ENCODE data around the gene FBXL15.

The FBXL15 gene

DNA sequence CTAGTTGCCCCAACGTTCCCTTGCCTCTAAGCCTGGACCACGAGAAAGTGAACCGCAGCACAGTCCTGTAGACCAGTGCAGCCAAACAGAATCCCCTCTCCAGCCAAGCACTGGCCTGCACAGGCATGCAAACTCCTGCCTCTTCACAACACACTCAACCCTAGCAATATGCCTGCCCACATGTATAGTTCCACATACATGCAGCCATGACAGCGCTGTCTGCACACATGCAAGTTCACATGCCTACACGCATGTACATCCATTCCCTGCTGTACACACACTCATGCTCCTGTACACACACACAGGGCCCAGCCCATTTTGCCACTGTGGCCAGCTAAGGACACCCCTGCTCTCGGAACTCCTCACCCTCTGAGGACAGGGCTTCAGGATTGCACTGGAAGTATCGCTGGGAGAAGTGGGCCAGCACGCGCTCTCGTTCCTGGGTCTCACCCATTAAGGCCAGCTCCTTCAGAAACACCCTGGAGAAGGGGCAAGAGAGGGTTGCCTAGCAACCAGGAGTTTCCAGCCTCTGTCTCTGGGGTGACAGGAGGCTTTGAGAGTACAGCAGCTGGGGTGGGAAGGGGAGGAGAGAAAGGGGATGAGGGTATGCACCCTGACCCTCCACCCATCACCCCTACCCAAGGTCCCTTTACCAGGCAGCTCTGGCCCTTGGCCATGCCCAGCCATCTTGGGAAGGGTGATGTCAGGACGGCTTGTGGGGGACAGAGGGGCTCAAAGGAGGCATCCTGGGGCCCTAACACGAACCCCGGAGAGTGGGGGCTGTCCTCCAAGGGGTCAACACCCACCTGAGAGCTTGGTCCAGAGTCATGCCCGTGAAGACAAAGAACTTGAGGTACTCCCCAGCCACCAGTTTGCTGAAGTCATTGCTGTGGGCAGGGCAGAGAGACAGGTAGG is 9.0 kb upstream of the FBXL15 start:
- DNase-seq: no peak

DNA sequence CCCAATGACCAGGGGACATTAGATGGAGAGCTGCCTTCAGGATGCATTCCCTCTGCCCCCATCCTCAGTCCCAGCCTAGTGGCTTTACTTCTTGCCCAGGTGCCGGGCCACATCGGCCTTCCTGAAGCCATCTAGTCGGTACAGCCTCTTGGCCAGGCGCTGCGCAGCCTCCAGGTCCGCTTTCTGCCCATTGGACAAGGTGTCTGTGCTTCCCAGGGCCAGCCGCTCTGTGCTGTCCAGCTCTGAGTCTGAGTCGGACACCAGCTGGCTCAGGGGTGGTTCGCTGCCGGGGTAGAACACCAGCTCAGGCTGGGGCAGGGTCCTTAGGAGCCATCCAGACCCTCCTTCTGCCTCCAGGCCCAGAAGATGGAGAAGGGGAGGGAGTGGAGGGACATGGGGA is 8.3 kb upstream of the FBXL15 start:
- DNase-seq: no peak

DNA sequence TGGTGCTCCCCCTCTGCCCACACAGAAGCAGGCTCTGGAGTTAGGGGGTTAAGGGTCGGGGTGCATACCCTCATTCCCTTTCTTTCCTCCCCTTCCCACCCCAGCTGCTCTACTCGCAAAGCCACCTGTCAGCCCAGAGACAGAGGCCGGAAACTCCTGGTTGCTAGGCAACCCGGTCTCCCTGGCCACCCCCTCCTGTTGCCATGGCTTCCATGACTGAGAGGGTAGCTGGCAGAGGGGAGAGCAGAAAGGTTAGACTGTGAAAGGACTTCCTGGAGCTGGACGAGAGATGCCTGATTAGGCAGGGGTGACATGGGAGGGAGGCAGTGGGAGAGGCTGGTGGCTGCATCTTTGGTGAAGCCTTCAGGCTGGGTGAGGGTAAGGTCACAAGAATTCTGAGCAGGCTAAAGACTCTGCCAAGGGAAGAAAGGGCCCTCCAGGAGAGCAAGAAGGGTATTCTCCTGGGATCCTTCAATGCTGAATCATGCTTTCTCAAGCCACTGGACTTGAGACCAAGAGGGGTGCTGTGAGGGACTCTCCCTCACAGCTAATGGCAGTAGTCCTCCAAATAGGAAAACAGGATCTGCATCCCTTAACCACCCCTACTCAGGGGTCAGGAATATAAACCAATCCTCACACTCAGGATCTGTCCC is 7.5 kb upstream of the FBXL15 start:
- DNase-seq: peak; percentile 59

DNA sequence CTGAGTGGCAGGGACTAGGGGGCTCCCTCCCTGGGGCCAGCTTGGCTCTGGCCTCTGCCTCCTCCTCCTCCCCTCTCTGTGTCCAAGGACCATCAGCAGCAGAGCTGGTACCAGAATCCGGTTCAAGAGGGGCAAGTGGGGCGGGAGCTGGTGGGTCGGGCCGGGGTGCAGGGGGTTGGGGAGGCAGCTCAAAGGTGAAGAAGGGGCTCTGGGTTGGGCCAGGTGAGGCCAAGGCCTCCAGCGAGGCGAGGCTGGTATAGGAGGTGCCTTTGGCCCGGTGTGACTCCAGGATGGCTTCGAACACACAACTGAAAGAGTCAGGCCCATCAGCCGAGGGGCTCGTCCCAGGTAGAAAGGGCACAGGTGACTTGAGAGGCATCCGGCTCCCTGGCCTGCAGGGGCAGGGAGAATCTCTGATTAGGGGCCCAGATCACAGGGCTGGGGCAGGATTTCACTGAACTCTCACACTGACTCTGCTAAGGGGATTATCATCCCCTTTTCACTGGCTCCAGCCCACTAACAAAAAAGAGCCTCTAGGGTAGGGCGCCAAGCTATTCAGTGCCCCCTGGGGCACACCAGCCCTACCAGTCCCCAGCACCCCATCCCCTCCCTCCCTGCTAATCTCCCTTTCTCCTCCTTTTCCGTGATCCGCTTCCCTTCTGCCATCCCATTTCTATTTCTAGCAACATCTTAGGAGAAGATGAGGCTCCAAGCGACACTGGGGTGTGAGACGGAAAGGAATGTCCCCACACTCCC is 6.7 kb upstream of the FBXL15 start:
- no peak for DNase-seq

DNA sequence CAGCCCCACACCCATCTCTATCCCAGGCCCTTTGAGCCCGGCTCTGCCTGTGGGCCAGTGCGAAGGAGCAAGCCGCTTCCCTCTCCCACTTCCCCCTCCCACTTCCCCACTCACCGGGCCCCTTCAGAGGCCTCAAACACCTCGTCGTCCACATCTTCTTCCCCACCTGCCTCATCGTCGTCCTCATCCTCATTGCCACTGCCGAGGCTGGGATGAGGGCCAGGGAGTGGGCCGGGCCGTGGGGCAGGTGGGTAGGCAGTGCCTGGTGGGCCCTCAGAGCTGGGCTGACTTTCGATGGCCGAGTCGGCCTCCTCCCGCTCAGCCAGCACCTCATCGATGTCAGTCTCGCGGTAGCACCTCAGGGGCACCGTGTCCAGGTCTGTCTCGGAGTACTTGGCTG is 5.9 kb upstream of the FBXL15 start:
- no peak for DNase-seq

DNA sequence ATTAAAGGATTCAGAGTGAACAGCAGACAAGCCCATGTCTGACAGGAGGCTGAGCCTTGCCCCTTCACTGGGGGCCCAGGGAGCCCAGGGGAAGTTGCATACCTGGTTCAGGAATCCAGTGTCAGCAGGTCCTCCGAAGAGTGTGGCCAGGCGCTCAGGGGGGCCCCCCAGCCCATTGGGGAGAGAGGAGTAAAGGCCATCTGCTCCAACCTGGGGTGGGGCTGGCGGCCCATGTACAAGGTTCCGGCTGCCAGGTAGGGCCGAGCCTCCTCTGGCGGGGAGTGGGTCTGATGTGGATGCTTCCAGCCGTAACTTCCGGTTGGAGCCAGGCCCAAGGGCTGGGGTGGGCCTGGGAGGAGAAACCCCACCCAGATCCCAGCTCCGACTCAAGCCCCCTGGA is 4.4 kb upstream of the FBXL15 start:
- no peak for DNase-seq

DNA sequence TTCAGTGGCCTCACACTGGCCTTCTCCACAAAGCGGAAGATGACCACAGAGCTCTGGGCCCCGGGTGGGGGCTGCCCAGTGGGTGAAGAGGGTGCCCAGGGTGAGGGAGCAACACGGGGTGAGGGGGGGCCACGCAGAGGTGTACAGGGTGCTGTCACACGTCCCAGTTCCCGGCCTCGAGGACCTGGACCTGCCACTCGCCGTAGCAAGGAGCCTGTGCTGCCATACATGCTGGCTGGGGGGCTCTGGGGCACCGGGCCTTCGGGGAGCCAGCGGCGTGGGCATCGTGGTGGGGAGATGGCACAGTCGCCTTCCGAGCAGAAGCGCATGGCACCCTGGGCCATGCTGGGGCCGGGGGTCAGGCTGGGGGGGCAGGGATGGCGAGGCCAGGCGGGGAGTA is 3.9 kb upstream of the FBXL15 start:
- no peak for DNase-seq

DNA sequence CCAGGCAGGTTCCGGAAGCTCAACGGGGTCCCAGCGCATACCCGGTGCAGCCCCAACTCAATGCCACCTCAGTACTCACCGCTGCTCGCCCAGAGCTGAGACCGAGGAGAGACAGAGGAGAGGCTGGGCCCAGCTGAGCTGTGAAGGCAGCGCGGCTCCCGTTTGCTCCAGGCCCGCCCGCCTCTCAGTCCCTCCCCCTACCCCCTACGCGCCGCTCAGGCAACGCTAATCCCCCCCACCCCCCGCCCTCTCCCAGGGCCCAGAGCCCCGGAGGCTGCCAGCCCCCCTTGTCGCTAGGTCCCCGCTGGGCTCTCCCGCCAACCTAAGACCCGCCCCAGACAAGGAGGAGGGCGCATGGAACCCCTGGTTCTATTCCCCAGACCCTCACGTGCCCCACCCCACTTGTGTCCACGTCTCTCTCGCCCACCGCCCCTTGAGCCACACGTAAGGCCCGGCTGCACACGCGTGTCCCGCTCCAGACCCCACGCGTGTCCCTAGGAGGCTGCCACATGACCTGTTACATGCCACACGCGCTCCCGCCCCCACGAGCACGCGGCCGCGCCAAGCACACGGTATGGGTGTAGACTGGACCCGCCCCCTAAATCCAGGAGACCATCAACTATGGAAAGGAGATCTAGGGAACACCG is 1.9 kb upstream of the FBXL15 start, which contains the start of gene PSD:
TSS of gene PSD (minus strand) at position 164 of the 647 bp plus-strand sequence. CDS start 1,747 bp downstream, outside the sequence.
- no peak for DNase-seq

DNA sequence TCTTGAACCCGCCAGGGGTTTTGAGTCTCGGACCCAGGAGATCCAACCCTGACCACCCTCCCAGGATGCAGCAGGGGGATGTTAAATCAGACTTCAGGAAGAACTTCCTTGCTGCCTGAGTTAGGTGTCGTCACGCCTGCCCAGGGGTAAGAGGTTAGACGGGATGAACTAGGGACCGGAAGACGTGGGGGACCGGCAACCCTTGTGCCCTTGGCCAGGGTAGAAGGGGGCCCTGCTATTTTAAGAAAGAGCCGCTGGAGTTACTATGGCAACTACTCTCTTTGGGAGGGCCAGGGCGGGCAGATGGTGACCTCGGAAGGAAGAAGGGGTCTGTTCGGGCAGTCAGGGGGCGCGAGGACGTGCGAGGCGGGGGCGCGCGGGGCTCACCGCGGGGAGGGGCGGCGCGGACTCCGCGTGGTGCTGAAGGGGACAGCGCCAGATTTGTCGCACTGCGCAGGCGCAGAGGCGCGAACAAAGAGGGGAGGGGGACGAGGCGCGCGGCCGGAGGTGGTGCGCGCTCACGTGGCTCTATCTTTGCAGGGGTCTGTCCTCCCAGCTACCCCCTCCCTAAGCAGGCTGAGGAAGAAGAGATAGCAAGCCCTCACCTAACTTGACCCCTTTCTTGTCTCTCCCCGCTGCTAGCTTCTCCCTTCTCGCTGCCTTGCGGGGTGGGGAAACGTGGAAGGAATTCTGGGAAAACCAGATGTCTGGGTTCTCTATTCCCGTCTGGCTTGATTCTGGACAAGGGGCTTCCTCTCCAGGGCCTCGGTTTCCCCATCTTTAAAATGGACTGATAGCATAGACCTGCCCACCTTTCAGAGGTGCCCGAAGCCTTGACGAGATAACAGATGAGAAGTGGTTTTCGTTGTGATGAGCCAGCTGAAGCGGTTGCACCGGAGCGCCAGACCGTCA is 1.1 kb upstream of the FBXL15 start:
- peak; percentile 66 for DNase-seq

DNA sequence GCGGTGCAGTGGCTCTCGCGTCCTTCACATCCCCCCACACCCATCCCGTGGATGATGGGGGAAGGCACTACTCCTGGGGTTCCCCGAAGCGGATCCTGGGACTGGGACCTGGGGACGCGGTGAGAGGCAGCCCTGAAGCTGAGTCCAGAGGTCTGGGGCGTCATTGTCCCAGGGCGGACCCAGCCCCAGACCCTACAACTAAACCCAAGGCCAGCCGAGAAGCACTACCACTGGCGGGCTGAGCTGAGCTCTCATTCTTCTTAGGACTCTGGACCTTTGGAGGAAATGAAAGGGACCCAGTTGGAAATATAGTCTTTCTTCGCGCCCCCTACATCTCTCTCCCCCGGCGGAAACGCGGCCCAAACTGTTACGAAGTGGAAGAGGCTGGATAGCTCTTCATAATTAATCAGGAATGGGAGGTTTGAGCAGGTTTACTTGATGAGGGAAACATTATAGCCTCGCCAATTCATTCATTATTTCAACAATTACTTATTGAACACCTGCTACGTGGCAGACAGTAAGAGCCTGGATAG is 389 bp upstream of the FBXL15 start:
- DNase-seq: no peak

DNA sequence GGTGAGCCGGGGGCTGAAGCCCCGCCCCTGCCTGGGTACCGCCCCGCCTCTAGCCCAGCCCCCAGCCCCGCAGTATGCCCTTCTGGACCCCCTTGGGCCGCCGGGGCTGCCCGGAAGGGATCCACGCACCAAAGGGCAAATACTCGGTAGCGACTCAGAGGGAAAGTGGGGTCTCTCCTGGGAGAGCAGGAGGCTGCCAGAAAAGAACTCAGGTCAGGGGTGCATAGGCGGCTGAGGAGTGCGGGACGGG is 796 bp downstream of the FBXL15 start:
- DNase-seq: no peak

DNA sequence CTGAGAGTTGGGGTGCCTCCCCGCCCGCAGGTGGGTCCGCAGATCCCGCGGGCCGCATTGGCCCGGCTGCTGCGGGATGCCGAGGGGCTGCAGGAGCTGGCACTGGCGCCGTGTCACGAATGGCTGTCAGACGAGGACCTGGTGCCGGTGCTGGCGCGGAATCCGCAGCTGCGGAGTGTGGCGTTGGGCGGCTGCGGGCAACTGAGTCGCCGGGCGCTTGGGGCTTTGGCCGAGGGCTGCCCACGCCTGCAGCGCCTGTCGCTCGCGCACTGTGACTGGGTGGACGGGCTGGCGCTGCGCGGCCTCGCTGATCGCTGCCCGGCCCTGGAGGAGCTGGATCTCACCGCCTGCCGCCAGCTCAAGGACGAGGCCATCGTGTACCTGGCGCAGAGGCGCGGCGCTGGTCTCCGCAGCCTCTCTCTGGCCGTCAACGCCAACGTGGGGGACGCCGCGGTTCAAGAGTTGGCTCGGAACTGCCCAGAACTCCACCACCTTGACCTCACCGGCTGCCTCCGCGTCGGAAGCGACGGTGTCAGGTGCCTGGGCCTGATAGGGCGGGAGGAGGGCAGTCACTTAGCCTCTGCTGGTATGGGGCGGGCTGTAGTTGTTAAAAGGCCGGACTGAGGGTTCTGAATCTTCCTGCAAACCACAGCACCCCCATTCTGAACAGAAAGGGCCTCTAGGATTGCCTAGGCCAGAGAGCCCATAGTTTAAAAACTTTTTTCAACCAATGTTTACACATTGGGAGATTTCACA is 1.3 kb downstream of the FBXL15 start:
- peak; percentile 32 for DNase-seq

DNA sequence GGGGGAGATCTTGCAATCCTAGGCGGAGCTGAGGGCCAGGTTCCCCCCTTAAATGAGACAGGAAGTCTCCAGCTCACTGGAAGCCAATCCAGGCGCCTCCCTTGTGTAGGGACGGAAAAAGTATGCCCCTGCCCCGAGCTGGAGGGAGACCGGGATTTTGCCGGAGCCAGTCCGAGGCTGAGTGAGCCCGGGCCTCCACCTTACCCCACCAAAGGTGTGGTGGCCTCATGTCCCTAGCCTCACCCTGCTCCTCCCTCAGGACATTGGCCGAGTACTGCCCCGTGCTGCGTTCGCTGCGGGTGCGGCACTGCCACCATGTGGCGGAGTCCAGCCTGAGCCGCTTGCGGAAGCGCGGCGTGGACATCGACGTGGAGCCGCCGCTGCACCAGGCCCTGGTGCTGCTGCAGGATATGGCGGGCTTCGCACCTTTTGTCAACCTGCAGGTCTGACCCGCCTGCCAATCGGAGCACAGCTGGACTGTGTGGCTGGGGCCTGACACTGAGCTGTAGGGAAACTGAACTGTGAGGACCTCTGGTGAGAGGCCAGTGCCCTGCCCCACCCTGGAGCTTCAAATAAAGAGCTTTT is 2.0 kb downstream of the FBXL15 start:
- no peak for DNase-seq

DNA sequence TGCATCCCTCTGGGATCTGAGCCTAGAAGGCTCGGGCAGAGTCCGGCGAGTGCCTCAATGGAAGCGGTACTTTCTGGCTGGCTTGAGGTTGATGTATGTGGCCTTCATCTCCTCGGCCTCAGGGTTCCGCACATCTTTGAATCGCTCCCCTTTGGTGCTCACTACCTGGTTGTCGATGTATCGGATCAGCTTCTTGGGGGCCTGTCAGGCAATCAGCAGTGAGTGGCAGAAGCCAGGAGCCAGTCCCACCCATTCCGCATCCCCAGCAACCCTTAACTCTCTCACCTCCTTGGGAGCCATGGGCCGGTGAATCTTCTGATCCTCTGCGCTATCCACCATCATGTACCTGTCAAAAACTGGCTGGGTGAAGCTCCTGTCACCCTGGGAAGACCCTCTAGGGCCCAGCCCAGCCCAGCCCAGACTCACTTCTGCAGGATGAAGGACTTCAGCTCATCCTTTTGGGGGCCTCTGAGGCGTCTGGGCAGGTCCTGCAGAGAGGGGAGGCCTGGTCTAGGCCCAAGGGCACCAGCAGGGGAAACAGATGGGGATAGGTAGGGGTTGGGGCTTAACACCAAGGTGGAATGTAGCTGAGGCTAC is 2.8 kb downstream of the FBXL15 start:
- DNase-seq: no peak

DNA sequence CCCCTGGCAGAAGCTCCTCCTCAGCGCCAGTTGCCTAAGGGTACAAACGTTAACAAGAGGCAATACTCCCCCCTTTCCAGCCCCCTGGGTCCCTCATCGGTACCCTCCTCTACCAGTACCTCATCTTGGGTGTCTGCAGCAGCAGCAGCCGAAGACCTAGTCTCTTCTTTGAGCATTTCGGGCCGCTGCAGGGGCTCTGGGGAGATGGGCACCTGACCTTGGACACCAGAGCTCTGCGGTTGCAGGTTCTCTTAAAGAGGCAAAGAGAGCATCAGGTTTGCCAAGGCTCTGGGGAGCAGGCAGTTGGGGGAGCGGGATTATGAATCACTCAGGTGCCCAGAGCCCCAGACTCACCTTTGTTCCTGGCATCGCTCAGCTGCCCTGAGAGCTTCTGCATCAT is 3.5 kb downstream of the FBXL15 start:
- DNase-seq: no peak

DNA sequence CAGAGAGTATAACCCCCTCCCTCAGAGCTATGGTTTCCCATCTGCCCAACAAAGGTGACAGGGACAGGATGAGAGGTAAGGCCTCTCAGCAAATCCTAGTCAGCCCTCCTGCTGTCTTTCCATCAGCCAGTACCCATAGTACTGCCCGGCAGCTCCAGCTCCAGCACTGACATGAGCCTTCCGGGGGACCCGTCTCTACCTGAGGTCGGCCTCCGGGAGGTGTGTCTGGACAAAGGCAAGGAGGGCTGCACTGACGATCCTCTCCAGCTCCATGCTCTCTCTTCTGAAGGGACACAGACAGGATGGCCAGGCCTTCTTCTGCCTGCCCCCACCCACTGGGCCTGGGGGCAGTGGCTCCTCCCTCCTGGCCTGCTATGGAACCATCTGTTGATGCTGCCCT is 4.3 kb downstream of the FBXL15 start:
- no peak for DNase-seq

DNA sequence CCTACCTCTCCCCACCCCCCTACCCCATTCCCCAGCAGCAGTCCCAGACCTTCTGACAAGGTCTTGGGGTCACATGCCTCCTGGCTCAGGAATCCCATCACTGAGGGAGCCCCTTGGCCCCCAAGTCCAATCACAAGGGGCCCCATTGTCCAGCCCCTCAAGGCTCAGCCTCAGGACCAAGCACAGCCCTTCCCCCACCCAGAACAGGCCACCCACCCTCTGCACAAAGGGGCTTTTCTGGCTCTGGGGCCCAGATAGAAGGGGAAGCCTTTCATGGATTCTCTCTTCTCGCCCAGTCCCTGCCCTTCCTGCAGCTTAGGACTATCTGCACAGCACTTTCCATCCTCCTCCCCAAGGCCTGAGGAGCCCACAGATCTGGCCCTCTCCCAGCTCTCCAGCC is 4.8 kb downstream of the FBXL15 start:
- DNase-seq: no peak

DNA sequence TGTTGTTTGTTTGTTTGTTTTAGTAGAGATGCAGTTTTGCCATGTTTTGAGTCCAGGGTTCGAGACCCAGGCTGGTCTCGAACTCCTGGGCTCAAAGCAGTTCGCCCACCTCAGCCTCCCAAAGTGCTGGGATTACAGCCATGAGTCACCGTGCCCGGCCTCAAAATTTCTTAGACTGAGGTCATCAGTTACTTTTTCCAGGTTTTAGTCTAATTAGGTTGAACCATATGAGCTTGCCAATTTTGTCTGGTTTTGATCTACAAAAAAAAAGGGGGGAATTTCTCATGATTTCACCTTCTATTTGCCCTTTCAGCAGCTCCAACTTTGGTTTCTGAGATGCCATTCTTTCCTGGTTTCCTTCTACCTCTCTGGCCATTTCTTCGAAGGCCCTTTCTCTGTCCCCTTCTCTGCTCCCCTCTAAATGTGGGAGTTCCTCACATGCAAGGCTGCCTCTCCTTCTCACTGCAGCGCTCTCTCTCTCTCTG is 6.2 kb downstream of the FBXL15 start:
- no peak for DNase-seq

DNA sequence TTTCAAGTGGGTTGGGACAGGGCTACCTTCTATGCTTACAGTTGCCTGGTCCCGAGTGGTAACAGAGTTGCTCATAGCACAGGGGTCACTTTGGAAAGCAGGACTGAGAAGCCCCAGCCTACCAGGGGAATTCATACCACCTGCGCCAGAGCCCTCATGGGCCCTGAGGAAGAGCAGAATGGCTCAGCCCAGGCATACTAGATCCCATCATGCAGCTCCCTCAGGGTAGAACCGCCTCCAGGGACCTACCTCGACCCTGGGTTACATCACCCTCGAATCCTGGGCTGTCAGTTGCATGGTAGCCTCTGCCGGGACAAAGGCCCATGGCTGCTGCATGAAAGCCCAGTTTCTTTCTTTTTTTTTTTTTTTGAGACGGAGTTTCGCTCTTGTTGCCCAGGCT is 8.8 kb downstream of the FBXL15 start:
- DNase-seq: no peak

DNA sequence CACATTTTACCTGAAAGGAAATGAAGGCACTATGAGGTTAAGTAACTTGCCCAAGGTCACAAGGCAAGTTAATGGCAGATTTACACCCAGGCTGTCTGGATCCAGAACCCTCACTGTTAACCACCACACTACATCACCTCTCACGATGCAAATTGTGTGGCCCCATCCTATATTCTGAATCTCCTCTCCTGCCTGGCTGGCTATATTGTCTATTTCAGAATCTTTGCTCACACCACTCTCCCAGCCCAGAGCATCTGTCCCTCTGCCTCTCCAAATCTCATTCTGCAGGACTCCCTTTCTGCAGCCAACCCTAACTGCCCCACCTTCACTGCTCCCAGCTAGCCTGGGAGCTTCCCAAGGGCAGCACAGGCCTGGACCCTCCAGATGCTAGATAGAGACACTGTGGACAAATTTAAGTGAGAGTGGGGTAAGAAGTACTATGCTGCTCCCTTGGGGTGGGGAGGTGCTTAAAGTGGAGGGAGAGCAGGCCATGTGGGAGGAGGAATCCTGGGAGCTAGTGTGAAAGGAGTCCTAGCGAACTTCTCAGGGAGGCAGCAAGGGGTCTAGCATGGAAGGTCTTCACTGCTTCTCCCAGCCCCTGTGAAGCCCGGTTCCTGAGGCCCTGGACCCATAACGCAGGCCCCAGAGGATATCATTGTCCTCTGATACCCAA is 11.0 kb downstream of the FBXL15 start:
- no peak for DNase-seq

Measured in RPMI8226 (cell line).